GM12865 (cell line): ENCODE data around the gene KDM2B.

Source experiments
- DNase-seq: peaks from one replicate; pipeline ENCODE4 v3.0.0; 2010; ENCODE audit warnings: low read depth
- H3K4me3 ChIP-seq: 2 replicates; pipeline ENCODE4 v1.5.1; 2011; ENCODE audit warnings: mild to moderate bottlenecking, low read depth, low read length, control low read depth
- CTCF ChIP-seq: IDR thresholded peaks from 2 replicates; pipeline ENCODE4 v1.5.1; 2011; ENCODE audit warnings: low read length, control low read depth, low read depth, inconsistent platforms; ENCODE audit not compliant: insufficient read depth; ENCODE audit errors: missing control alignments

The KDM2B gene

GRCh38 chr12:121503395-121503794 lies 77.4 kb downstream of the KDM2B start:
- H3K4me3 ChIP-seq = no peak overlapping the region
- no peak for TF ChIP-seq CTCF
- no peak for DNase-seq

DNA sequence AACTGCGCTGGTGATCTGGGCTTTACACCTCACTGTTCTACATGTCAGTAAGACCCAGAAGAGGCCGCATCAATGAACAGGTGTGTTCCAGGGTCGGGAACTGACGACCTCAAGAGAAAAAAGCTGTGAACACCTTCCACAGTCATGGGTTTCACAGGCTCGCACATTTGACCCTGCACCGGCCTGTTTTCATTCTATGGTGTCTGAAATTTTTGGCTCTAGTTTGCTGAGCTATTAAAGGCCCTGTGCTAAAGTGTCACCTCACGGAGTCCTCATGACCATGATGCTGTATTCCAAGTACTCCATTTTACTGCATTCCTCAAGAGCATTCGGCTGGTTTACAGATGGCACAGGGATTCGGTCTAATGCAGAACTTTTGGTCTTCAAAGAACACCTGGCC lies 78.9 kb downstream of the KDM2B start:
- no peak for TF ChIP-seq CTCF
- no peak overlapping the region for H3K4me3 ChIP-seq
- DNase-seq = no peak

- peak; percentile 70 for DNase-seq
These were observed 80.7 kb downstream of the KDM2B start for GRCh38 chr12:121499929-121500793.

GRCh38 chr12:121495746-121496145 lies 85.1 kb downstream of the KDM2B start:
- TF ChIP-seq CTCF = no peak
- H3K4me3 ChIP-seq = no peak overlapping the region
- DNase-seq = no peak

More at GRCh38 chr12:121499929-121500793, 80.7 kb downstream of the KDM2B start:
- peak; percentile 87 for TF ChIP-seq CTCF
- no peak overlapping the region for H3K4me3 ChIP-seq

DNA sequence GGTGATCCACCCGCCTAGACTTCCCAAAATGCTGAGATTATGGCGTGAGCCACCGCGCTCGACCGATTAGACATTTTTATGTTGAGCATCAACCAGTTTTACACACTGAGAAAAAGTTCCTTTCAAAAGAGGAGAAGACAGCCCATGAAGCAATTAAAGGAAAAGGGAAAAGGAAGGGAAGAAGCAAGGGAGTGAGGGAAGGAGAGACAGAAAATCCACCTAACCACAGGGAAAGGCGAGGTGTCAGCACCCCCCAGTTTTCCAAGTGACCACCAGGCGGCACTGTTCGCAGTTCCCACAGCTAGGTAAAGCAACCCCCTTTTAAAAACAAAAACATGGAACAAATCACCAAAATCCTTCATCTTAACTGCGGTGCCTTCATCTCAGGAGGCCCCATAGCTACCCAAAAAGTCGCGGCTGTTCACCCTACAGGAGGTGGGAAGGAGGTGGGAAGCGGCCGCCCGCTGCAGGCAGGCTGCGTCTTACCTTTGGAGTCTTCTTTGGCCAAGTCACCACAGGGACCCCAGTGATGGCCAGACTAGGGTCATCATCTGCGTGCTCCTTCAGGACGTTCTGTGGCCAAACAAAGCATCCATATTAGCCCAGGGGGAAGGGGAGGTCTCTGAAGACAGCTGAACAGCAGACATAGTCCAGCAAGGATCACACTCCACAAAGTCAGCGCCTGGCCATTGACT lies 86.6 kb downstream of the KDM2B start:
- peak; percentile 94 for TF ChIP-seq CTCF
- H3K4me3 ChIP-seq = no peak overlapping the region
- peak; percentile 64 for DNase-seq

DNA sequence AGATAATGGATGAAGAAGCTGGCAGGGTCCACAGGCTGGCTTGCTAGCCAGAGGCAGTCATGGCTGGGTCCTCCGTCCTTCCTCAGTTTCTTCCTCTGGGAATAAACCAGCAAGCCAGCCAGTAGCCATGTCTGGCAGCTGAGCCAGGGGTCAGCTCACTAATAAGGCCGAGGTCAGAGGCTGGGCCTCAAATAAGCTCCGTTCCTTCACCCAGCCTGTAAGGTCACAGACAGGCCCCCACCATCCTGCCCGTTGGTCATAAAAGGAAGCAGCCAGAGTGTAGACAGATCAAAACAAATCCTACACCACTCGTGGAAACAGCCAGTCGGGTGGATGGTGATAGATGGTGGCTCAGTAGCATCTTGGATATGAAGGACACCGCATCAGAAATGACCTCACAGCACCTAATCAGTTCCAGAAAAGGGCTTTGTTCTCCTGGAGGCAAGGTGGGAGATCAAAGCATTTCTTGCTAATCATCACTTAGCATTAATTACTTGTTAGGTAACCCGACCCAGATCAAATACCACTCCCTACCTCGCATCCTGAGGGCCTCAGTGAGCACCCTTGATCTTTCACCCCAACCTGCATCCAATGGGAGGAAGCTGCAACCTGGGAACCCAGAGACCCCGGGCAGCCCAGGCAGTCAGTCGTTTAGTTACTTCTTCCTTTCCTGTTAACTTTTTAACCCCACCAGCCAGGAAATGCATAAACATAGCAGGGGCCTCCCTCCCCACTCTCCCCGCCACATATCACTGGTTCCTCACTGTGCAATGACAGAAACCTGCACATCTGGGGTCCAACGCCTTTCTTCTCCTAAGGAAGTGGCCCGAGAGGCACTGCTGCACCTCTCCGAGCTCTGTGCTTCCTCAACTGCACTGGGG lies 90.2 kb downstream of the KDM2B start:
- DNase-seq = no peak
- no peak overlapping the region for H3K4me3 ChIP-seq
- TF ChIP-seq CTCF = no peak
